Stimulated activated CD8-positive, alpha-beta memory T cell treated with anti-CD3 and anti-CD28 coated beads, Interleukin-4, amount 100 ng/mL, for 1 hour (primary cell): ENCODE data around the gene HMCES.
A peak's percentile ranks its signal among the peaks of the same experiment; 100 is the strongest.
"Not testable (repeated sequence)": the region's sequence is repeated elsewhere in the genome, so short reads cannot be mapped to it uniquely, and the experiment has no call there.

ENCODE experiments used
- DNase-seq, 2 donors: peaks; one replicate each; pipeline ENCODE4 v3.0.0-alpha.2; 2020; ENCODE audit warnings: low read depth in 2 of 2, low spot score in 1 of 2

The HMCES gene

GRCh38 chr3:129256270-129256669 is 22.4 kb upstream of the HMCES start:
- DNase-seq, result no peak

- DNase-seq, result no peak
Measured at GRCh38 chr3:129257609-129258008, 21.1 kb upstream of the HMCES start.

- DNase-seq, result no peak
Measured at GRCh38 chr3:129259612-129260477, 18.8 kb upstream of the HMCES start.

GRCh38 chr3:129260606-129261005 is 18.1 kb upstream of the HMCES start:
- no peak for DNase-seq

- no peak for DNase-seq
Measured at GRCh38 chr3:129261894-129262293, 16.8 kb upstream of the HMCES start.

- no peak for DNase-seq
Measured at GRCh38 chr3:129263161-129263910, 15.3 kb upstream of the HMCES start.

- not testable (repeated sequence) for DNase-seq
Measured at GRCh38 chr3:129264994-129265393, 13.7 kb upstream of the HMCES start.

- no peak for DNase-seq
Measured at GRCh38 chr3:129266651-129267050, 12.0 kb upstream of the HMCES start.

GRCh38 chr3:129268396-129268795 is 10.3 kb upstream of the HMCES start:
- DNase-seq, result no peak

- DNase-seq, result no peak
Measured at GRCh38 chr3:129271674-129272073, 7.0 kb upstream of the HMCES start.

- DNase-seq, result no peak
Measured at GRCh38 chr3:129276385-129276784, 2.3 kb upstream of the HMCES start.

- DNase-seq, result no peak
Measured at GRCh38 chr3:129277829-129278271, 820 bp upstream of the HMCES start.

GRCh38 chr3:129278966-129279906 is 566 bp downstream of the HMCES start:
- DNase-seq, result peak in 1 of 2 donors; percentile 12

GRCh38 chr3:129280183-129280582 is 1.5 kb downstream of the HMCES start:
- no peak for DNase-seq

GRCh38 chr3:129281726-129282125 is 3.1 kb downstream of the HMCES start:
- DNase-seq, result no peak

- DNase-seq, result no peak
Measured at GRCh38 chr3:129282727-129283327, 4.2 kb downstream of the HMCES start.

GRCh38 chr3:129286081-129286480 is 7.4 kb downstream of the HMCES start:
- no peak for DNase-seq

GRCh38 chr3:129288446-129288845 is 9.8 kb downstream of the HMCES start:
- no peak for DNase-seq

- DNase-seq, result no peak
Measured at GRCh38 chr3:129289201-129289921, 10.7 kb downstream of the HMCES start.

- no peak for DNase-seq
Measured at GRCh38 chr3:129291236-129291886, 12.7 kb downstream of the HMCES start.
